ENCODE results near the gene PDE9A.

GRCh38 chr21:42781150-42781970 is 127.9 kb downstream of the PDE9A start:
- TF ChIP-seq CTCF (conservative IDR thresholded peaks at IDR 0.05) = no peak
- TF ChIP-seq EZH2 (IDR thresholded peaks at IDR 0.05; ENCODE audit: low read depth) = no peak
